Measurements from ENCODE around the gene KRTAP19-4. TPM values are rescaled to one million over a fixed set of nuclear protein-coding genes. Genes with fewer than 3 reads are reported as not detected.
"Not testable (repeated sequence)": the region's sequence is repeated elsewhere in the genome, so short reads cannot be mapped to it uniquely, and the experiment has no call there.

Gene KRTAP19-4
- polyA plus RNA-seq, 1 donor (not counting 4 experiments of a cell fraction or from before 2014, with no cell fraction given) = not detected

DNA sequence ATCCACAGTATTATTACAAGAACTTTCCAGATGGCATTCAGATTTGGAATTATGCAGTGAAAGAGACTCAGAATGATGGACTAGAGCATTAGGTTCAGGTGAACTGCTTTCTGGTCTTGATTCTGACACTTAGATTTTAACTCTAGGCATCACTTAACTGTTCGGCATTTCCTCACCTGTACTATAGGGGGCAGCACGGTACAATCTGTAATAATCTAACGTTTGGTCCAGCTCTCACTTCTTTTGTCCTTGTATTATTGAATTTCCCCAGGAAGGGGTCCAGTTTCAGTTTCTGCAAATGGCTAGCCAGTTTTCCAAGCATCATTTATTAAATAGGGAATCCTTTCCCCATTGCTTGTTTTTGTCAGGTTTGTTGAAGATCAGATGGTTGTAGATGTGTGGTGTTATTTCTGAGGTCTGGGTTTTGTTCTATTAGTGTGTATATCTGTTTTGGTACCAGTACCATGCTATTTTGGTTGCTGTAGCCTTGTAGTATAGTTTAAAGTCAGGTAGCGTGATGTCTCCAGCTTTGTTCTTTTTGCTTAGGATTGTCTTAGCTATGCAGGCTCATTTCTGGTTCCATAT lies 8.7 kb upstream of the KRTAP19-4 start:
- dilution Hi-C loops (cut with MboI; ENCODE audit: extremely low pct_ligation_motif_present, low sequenced_read_pairs); H3K9me3 ChIP-seq (ENCODE audit: control insufficient read depth, low read depth, low read length); H3K9me1 ChIP-seq (ENCODE audit: control insufficient read depth, extremely low read depth, insufficient read depth, low read length); H3K27ac ChIP-seq (ENCODE audit: control insufficient read depth, insufficient read depth, low read length); H4K20me1 ChIP-seq (ENCODE audit: control insufficient read depth, extremely low read depth, insufficient read depth, low read length); H3K4me2 ChIP-seq (ENCODE audit: control insufficient read depth, extremely low read depth, insufficient read depth, low read depth, low read length); H3K27me3 ChIP-seq (ENCODE audit: control insufficient read depth, extremely low read depth, insufficient read depth, low read length); H3K79me2 ChIP-seq (ENCODE audit: control insufficient read depth, insufficient read depth, low read length); H3K36me3 ChIP-seq (ENCODE audit: control insufficient read depth in 2 of 2, extremely low read depth in 1 of 2, insufficient read depth in 2 of 2, low read length in 2 of 2); DNase-seq (ENCODE audit: low read depth, low spot score); FAIRE-seq; H3K4me1 ChIP-seq (ENCODE audit: control insufficient read depth, extremely low read depth, insufficient read depth, low read length); H2AFZ ChIP-seq (ENCODE audit: control insufficient read depth, low read length); H3K9ac ChIP-seq (ENCODE audit: control insufficient read depth, extremely low read depth, insufficient read depth, low read length); H3K4me3 ChIP-seq (ENCODE audit: control insufficient read depth in 2 of 3, extremely low read depth in 1 of 3, insufficient read depth in 2 of 3, low read depth in 1 of 3, low read length in 3 of 3): not testable (repeated sequence)
- TF ChIP-seq CTCF (optimal IDR thresholded peaks at IDR 0.05 in 1 of 3, IDR thresholded peaks at IDR 0.05 in 1 of 3, conservative IDR thresholded peaks at IDR 0.05 in 1 of 3; ENCODE audit: extremely low read depth in 1 of 3, insufficient read depth in 2 of 3, low read length in 3 of 3) = peak; percentile 51 to 73 (median 62)

DNA sequence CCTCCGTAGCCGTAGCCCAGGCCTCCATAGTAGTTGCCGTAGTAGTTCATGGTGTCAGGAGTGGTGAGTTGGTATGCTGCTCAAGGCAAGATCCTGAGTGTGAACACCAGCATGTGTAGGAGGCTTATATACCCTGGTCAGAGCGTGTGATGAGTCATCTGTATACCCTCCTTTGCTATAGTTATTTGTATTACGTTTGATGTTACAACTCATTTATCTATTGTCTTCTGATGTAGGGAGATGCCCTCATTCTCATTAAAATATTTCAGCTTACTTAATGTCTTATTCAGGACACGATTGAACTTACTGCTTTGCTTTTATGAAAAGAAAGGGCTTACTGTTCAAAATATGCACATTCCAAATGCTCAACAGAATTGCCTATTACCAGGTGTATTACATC lies 5.1 kb upstream of the KRTAP19-4 start, which contains the start of gene KRTAP19-5:
KRTAP19-5 (minus strand) TSS at position 101 of the 400 bp plus-strand sequence; CDS start at position 50, 51 bp downstream.
- H3K9ac ChIP-seq (ENCODE audit: control insufficient read depth, extremely low read depth, insufficient read depth, low read length) = no peak within 1 kb of the TSS
- TF ChIP-seq CTCF (optimal IDR thresholded peaks at IDR 0.05 in 1 of 3, IDR thresholded peaks at IDR 0.05 in 1 of 3, conservative IDR thresholded peaks at IDR 0.05 in 1 of 3; ENCODE audit: extremely low read depth in 1 of 3, insufficient read depth in 2 of 3, low read length in 3 of 3) = no peak
- TF ChIP-seq EZH2 (IDR thresholded peaks at IDR 0.05; ENCODE audit: low read length) = no peak
- no peak within 1 kb of the TSS for H2AFZ ChIP-seq (ENCODE audit: control insufficient read depth, low read length)
- H3K4me3 ChIP-seq (ENCODE audit: control insufficient read depth in 2 of 3, extremely low read depth in 1 of 3, insufficient read depth in 2 of 3, low read depth in 1 of 3, low read length in 3 of 3) = no peak within 1 kb of the TSS
- H3K9me1 ChIP-seq (ENCODE audit: control insufficient read depth, extremely low read depth, insufficient read depth, low read length) = no peaks in the 10 kb centered on the region
- H3K9me3 ChIP-seq (ENCODE audit: control insufficient read depth, low read depth, low read length) = no peaks in the 10 kb centered on the region
- FAIRE-seq (no peak), DNase-seq (ENCODE audit: low read depth, low spot score) (no peak)
- dilution Hi-C loops (cut with MboI; ENCODE audit: extremely low pct_ligation_motif_present, low sequenced_read_pairs) = no loop called here
- no peaks in the 10 kb centered on the region for H4K20me1 ChIP-seq (ENCODE audit: control insufficient read depth, extremely low read depth, insufficient read depth, low read length)
- no peaks in the 10 kb centered on the region for H3K79me2 ChIP-seq (ENCODE audit: control insufficient read depth, insufficient read depth, low read length)
- H3K4me2 ChIP-seq (ENCODE audit: control insufficient read depth, extremely low read depth, insufficient read depth, low read depth, low read length) = no peak within 1 kb of the TSS
- H3K27ac ChIP-seq (ENCODE audit: control insufficient read depth, insufficient read depth, low read length) = no peak within 1 kb of the TSS
- no peaks in the 10 kb centered on the region for H3K27me3 ChIP-seq (ENCODE audit: control insufficient read depth, extremely low read depth, insufficient read depth, low read length)
- no peaks in the 10 kb centered on the region for H3K36me3 ChIP-seq (ENCODE audit: control insufficient read depth in 2 of 2, extremely low read depth in 1 of 2, insufficient read depth in 2 of 2, low read length in 2 of 2)
- no peaks in the 10 kb centered on the region for H3K4me1 ChIP-seq (ENCODE audit: control insufficient read depth, extremely low read depth, insufficient read depth, low read length)

All from keratinocyte (primary cell).